ENCODE results near the gene KRTCAP3. TPM values are rescaled to one million over a fixed set of nuclear protein-coding genes. Genes with fewer than 3 reads are reported as not detected.

Gene KRTCAP3
- total and polyA plus RNA-seq, 2 of the 8 experiments (the other 6 are each of a cell fraction or from before 2014, with no cell fraction given) = 55.4 to 72.5 TPM

DNA sequence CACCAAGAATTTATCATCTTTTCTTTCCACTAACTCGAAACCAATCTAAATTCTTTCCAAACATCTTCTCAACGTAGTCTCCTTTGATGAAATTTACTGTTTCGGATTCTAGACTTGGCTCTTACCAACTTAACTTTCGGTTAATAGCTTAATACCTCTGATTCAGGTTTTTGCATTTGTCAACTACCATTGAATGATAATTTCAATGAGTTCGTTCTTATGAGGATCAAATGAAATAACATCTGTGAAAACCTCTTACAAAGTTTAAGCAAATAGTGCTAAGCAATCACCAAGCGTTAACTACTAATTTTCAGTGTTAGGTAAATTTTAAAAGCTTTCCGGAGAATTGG is 14.3 kb upstream of the KRTCAP3 start:
- no peak overlapping the region for H2BK12ac ChIP-seq (ENCODE audit: low read depth, low read length)
- H3K23ac ChIP-seq (ENCODE audit: insufficient read length) = no peak overlapping the region
- no peak overlapping the region for H3K18ac ChIP-seq (ENCODE audit: extremely low read depth, low read length)
- DNase-seq (ENCODE audit: low read depth in 1 of 2, low spot score in 2 of 2) (no peak), FAIRE-seq (no peak)
- H3K27ac ChIP-seq (ENCODE audit: low read depth, low read length) = no peak overlapping the region
- peak overlapping the region; percentile 87; the same call in 1 of the 2 replicates for H4K8ac ChIP-seq (ENCODE audit: extremely low read depth, insufficient read depth, low read length)
- no peak overlapping the region for H2BK5ac ChIP-seq (ENCODE audit: low read depth, low read length)
- no peak overlapping the region for H3K14ac ChIP-seq (ENCODE audit: insufficient read length)
- peak overlapping the region; percentile 79 to 94 (median 88) for H3K4me3 ChIP-seq (ENCODE audit: extremely low read depth in 1 of 4, insufficient read depth in 2 of 4, low read depth in 3 of 4, low read length in 4 of 4)
- H3K56ac ChIP-seq (replicated peaks; ENCODE audit: insufficient read length, low read depth, low read length) = peak overlapping the region; percentile 8
- H3K4me2 ChIP-seq (ENCODE audit: insufficient read depth in 1 of 2, low read depth in 2 of 2, low read length in 2 of 2) = peak overlapping the region; percentile 66 to 67
- no peaks in the 10 kb centered on the region; a peak in 2 of 7 replicates for H3K4me1 ChIP-seq (replicated peaks in 1 of 4; ENCODE audit: control insufficient read depth in 3 of 4, insufficient read depth in 4 of 4, low read length in 3 of 4)
- 28 to 100% methylated on average over 2 to 7 of the region's 7 CpGs for WGBS, 2 experiments (ENCODE audit: extremely low coverage in 1 of 2, insufficient coverage in 1 of 2, insufficient read length in 1 of 2, insufficient replicate concordance in 2 of 2, low coverage in 1 of 2, low lambda C conversion rate in 2 of 2, missing lambda C conversion rate in 1 of 2)
- no peaks in the 10 kb centered on the region for H3K27me3 ChIP-seq (replicated peaks in 1 of 4; ENCODE audit: control insufficient read depth in 3 of 4, extremely low read depth in 1 of 4, insufficient read depth in 3 of 4, low read length in 3 of 4)
- no peak overlapping the region for H4K91ac ChIP-seq (replicated peaks; ENCODE audit: insufficient read length, low read length)
- no peak overlapping the region for H2AK5ac ChIP-seq (ENCODE audit: low read depth, low read length)
- no peak overlapping the region for H3K4ac ChIP-seq (replicated peaks; ENCODE audit: insufficient read length, low read depth, low read length)
- no peaks in the 10 kb centered on the region for H3K9me3 ChIP-seq (ENCODE audit: insufficient read depth in 2 of 2, low read depth in 1 of 2, low read length in 1 of 2)
- H3K23me2 ChIP-seq (ENCODE audit: low read depth, low read length) = peaks cover 8% of the 10 kb centered on the region; the same call in 1 of the 2 replicates
- ChIA-PET POLR2A (ENCODE audit: partially characterized antibody) (interaction anchor here (1.0 to 4.8 kb wide), 11 partner anchors 9 to 93 kb away, joined by 3 to 48 read pairs (median 4); partner anchors contain the start of genes PPM1G and ZNF513), CTCF (ENCODE audit: partially characterized antibody) (interaction anchor here (0.6 to 0.8 kb wide), 2 partner anchors 18 to 20 kb away, joined by 3 read pairs; no protein-coding TSS in a partner anchor)
- H4K5ac ChIP-seq (ENCODE audit: insufficient read length, low read depth, low read length) = peak overlapping the region; percentile 19
- no peak overlapping the region for H2BK20ac ChIP-seq (ENCODE audit: low read length)
- H4K20me1 ChIP-seq (replicated peaks in 1 of 2; ENCODE audit: control insufficient read depth in 1 of 2, insufficient read depth in 2 of 2, low read length in 2 of 2) = peaks cover 5 to 12% of the 10 kb centered on the region in 2 experiments
- peak overlapping the region; percentile 29 to 57 (median 45); a peak in 5 of 7 replicates for H3K9ac ChIP-seq (replicated peaks in 1 of 4; ENCODE audit: extremely low read depth in 1 of 4, low read depth in 3 of 4, low read length in 3 of 4)
- H2BK120ac ChIP-seq (replicated peaks; ENCODE audit: low read depth, low read length) = no peak overlapping the region
- peaks cover 3% of the 10 kb centered on the region; the same call in 1 of the 2 replicates for H3K79me1 ChIP-seq (ENCODE audit: low read depth, low read length)
- peaks cover 3 to 33% of the 10 kb centered on the region in 2 experiments; a peak in 3 of 4 replicates for H3K79me2 ChIP-seq (ENCODE audit: control insufficient read depth in 1 of 2, insufficient read depth in 2 of 2, low read length in 2 of 2)
- H3K36me3 ChIP-seq (ENCODE audit: control insufficient read depth in 2 of 4, insufficient read depth in 4 of 4, low read length in 3 of 4) = no peaks in the 10 kb centered on the region; a peak in 1 of 8 replicates
- no peak overlapping the region for H2BK15ac ChIP-seq (ENCODE audit: low read length)
- peak overlapping the region; percentile 0; the same call in 1 of the 2 replicates for H2AFZ ChIP-seq (ENCODE audit: low read length)
- no peak for TF ChIP-seq CREB1 (IDR thresholded peaks at IDR 0.05)
- TF ChIP-seq, protein P1, sequence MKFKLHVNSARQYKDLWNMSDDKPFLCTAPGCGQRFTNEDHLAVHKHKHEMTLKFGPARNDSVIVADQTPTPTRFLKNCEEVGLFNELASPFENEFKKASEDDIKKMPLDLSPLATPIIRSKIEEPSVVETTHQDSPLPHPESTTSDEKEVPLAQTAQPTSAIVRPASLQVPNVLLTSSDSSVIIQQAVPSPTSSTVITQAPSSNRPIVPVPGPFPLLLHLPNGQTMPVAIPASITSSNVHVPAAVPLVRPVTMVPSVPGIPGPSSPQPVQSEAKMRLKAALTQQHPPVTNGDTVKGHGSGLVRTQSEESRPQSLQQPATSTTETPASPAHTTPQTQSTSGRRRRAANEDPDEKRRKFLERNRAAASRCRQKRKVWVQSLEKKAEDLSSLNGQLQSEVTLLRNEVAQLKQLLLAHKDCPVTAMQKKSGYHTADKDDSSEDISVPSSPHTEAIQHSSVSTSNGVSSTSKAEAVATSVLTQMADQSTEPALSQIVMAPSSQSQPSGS (IDR thresholded peaks at IDR 0.05; ENCODE audit: low read length) = no peak
- no peak for TF ChIP-seq CBX5 (IDR thresholded peaks at IDR 0.05; ENCODE audit: low read depth, low read length)
- no peak for TF ChIP-seq TCF12 (IDR thresholded peaks at IDR 0.05; ENCODE audit: low read depth, low read length)
- no peak for TF ChIP-seq MAFK (IDR thresholded peaks at IDR 0.05; ENCODE audit: low read depth, low read length)
- no peak for TF ChIP-seq KDM1A (IDR thresholded peaks at IDR 0.05; ENCODE audit: borderline replicate concordance, low read length)
- no peak for TF ChIP-seq CBX8 (IDR thresholded peaks at IDR 0.05; ENCODE audit: borderline replicate concordance, low read depth, low read length)
- TF ChIP-seq RAD21 (IDR thresholded peaks at IDR 0.05 in 1 of 2, conservative IDR thresholded peaks at IDR 0.05 in 1 of 2; ENCODE audit: low read depth in 2 of 2, low read length in 2 of 2) = no peak
- TF ChIP-seq HDAC6 (IDR thresholded peaks at IDR 0.05; ENCODE audit: low read depth, low read length) = no peak
- no peak for TF ChIP-seq GTF2F1 (IDR thresholded peaks at IDR 0.05; ENCODE audit: borderline replicate concordance, low read depth, low read length)
- TF ChIP-seq SP1 (IDR thresholded peaks at IDR 0.05; ENCODE audit: low read depth, low read length) = no peak
- TF ChIP-seq PHF8 (conservative IDR thresholded peaks at IDR 0.05; ENCODE audit: low read depth, low read length) = no peak
